NCI-H69 (cell line): ENCODE measurements around the gene PTPRT.
A peak's percentile ranks its signal among the peaks of the same experiment; 100 is the strongest.

Experiments used
- DNase-seq: peaks from one replicate; lab custom pipeline; 2025; lab: John Stamatoyannopoulos, UW

The PTPRT gene

DNA sequence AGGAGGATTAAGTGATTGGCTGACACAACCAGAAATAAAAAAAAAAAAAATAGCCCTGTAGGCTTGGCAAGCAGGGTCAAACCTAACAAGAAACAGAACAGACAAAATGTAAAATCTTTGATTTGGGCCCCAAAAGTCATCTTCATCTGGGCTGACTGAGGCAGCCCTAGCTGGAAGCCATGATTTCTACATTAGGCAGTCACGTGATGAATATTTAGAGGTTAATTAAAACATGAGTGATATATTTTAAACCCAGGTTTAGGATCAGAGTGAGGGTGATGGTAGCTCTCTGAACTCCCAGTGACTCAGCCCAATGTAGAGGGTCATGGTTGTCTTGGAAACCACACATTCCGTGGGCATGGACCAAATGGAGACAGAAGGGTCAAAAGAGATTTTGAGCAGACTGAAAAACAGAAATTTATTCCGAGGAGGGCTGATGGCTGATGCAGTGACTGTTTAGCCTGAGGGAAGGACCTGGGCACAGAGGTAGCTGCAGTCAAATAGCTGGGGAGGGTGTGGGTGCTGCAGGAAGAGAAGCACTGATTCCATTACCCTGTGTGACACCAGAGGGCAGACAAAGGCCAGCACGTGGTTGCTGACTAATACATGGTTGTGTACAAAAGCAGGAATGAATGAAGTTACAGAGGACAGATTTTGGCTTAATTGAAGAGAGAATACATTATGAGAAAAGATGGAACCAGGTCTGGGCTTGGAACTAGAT is 998.4 kb downstream of the PTPRT start:
- peak; percentile 3 for DNase-seq

DNA sequence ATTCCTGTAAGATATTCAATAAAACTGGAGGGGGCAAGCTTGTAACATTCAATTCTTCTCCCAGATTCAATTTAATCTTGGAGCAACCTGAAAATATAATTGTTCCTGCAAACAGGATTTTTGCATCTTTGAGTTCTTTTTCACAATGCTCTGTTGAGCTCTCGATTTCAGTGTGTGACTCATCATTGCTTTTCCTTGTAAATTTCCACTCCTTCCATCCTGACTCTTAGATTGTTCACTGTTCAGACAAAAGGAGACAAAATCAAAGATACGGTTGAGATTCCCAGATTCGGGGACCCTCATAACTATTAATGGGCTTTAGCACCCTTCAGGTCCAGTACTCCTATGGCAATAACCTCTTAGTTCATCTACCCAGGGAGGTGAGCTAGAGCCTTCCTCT is 999.6 kb downstream of the PTPRT start:
- DNase-seq, result no peak

- no peak for DNase-seq
Measured at GRCh38 chr20:42186337-42186736, 1003.4 kb downstream of the PTPRT start.

- no peak for DNase-seq
Measured at GRCh38 chr20:42183147-42183546, 1006.6 kb downstream of the PTPRT start.

- DNase-seq, result peak; percentile 23
Measured at GRCh38 chr20:42181064-42181463, 1008.6 kb downstream of the PTPRT start.

GRCh38 chr20:42179768-42180167 is 1009.9 kb downstream of the PTPRT start:
- DNase-seq, result peak; percentile 1

GRCh38 chr20:42173440-42173839 is 1016.3 kb downstream of the PTPRT start:
- peak; percentile 53 for DNase-seq

- DNase-seq, result no peak
Measured at GRCh38 chr20:42164121-42164890, 1025.4 kb downstream of the PTPRT start.

DNA sequence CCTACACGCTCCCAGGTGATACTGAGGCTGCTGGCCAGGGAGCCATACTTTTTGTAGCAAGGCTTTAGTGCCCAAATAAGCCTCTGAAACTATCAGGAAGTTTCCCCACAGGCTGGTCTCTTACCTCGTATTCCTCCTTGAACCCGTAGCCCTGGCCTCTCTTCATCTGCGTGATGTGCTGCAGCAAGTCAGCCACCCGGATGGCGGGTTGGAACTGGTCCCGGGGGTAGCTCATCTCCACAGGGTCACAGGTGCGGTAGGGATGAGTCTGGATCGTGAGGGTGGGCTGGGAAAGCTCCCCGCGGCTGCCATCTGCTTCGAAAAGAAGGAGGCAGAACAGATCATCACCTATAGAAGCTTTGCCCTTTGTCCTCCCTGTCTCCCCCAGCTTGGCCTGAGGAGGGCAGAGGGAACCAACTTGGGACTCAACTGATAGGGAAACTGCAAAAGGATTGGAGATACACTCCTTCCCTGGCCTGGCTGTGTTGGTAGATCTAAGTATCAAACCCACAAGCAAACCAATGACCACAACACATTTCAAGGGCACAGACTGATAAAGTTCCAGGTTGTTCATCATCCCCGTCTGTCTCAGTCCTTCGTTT is 1028.4 kb downstream of the PTPRT start:
- DNase-seq, result peak; percentile 27

GRCh38 chr20:42159808-42160207 is 1029.9 kb downstream of the PTPRT start:
- DNase-seq, result no peak

DNA sequence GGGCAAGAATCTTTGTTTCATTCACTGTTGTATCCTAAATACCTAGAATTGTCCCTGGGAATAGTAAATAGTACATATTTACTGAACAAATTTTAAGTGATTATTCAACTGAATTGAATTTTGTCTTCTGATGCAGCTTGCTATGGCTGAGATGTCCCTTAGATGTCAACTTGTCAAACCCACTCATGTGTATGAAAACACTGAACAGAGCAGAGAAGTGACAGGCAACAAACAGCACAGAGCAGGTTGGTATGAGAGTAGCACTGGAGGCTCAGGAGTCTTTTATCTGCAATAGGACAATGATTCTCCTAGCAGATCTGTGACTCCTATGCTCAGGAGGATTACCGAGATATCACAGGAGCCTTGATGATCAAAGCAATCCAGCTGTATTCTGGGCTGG is 1031.4 kb downstream of the PTPRT start:
- DNase-seq, result no peak

GRCh38 chr20:42155586-42155985 is 1034.1 kb downstream of the PTPRT start:
- DNase-seq, result no peak

GRCh38 chr20:42152575-42152974 is 1037.1 kb downstream of the PTPRT start:
- no peak for DNase-seq

GRCh38 chr20:42150230-42150629 is 1039.5 kb downstream of the PTPRT start:
- DNase-seq, result peak; percentile 65

GRCh38 chr20:42138729-42139128 is 1051.0 kb downstream of the PTPRT start:
- no peak for DNase-seq

- DNase-seq, result no peak
Measured at GRCh38 chr20:42134265-42135098, 1055.2 kb downstream of the PTPRT start.

- DNase-seq, result no peak
Measured at GRCh38 chr20:42130810-42131596, 1058.7 kb downstream of the PTPRT start.

DNA sequence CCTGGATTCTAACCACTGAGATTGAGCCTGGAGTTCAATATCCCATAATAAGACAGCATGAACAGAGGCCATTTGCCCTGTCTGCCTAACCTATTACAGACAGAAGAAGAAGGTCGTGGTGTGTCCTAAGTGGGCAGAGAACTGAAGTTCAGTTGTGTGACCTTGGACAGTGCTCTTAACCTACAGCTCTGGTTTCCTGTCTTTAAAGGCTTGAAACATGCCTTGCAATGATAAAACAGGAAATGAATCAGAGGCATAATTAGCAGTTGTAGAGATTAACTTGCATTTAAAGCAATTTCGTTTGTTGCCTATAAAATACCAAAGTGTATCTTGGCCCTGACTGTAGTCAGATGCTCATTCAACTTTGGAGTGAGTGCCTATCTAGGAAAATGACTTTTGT is 1064.3 kb downstream of the PTPRT start:
- DNase-seq, result peak; percentile 5

- no peak for DNase-seq
Measured at GRCh38 chr20:42123981-42124473, 1065.7 kb downstream of the PTPRT start.

DNA sequence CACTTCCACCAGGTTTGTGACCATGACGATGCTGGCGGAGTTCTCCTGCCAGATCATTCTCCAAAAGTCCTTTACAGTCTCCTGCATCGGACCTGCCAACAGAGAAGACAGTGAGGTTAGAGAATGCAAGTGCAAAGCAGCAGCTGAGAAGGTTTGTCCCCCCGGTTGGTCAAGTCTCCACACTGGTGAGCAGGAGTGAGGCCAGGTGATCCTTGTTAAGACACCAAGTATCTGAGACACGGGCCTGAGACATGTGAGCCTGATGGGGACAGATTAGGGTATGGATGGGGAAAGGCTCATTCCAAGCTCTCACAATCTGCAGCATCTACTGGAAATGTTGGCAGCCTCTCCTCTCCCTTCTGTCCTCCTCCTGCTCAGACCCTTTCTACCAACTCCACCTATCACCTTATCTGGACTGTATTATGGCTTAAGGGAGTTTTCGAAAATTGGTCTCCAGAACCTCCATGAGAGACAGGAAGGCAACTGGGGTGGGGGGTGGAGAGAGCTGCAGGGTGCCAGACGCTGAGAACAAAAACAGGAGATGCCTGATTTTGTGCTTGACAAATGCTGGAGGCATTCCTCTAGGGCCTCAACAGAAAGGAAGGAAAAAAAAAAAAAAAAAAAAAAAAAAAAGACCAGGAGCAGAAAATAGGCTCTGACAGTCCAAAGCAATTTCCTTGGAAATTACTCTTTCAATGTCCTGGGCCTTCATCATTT is 1071.1 kb downstream of the PTPRT start:
- DNase-seq, result no peak

DNA sequence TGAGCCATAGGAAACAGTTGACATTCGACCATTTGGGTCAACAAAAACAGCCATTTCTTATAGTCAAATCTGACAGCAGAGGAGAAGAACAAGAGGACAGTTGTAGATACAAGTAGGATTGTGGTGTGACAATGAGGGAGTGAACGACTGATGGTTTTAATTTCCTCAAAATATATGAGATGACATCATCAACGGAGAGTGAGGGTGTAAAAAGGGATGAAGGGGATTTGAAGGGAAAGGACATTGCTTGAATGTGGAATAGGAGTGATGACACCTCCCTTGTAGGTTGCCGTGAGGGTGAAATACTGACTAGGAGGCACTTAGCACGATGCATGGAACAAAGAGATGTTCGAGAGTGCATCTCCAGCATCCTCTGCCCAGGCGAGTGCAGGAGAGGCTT is 1071.7 kb downstream of the PTPRT start:
- no peak for DNase-seq
